PC-9 (cell line): ENCODE measurements around the gene SASH3.

Source experiments
- EZH2 ChIP-seq: fragments of 200-600 bp; sonication (generic); IDR thresholded peaks from 2 replicates; pipeline ENCODE4 v1.8.0; 2017; ENCODE audit warnings: antibody characterized with exemption, low read depth
- TF ChIP-seq, protein P1 (sequence below): fragments of 200-600 bp; sonication (generic); conservative IDR thresholded peaks from 2 replicates; pipeline ENCODE4 v1.6.1; 2017; ENCODE audit warnings: mixed run types, antibody characterized with exemption, mild to moderate bottlenecking, moderate library complexity

DNA sequence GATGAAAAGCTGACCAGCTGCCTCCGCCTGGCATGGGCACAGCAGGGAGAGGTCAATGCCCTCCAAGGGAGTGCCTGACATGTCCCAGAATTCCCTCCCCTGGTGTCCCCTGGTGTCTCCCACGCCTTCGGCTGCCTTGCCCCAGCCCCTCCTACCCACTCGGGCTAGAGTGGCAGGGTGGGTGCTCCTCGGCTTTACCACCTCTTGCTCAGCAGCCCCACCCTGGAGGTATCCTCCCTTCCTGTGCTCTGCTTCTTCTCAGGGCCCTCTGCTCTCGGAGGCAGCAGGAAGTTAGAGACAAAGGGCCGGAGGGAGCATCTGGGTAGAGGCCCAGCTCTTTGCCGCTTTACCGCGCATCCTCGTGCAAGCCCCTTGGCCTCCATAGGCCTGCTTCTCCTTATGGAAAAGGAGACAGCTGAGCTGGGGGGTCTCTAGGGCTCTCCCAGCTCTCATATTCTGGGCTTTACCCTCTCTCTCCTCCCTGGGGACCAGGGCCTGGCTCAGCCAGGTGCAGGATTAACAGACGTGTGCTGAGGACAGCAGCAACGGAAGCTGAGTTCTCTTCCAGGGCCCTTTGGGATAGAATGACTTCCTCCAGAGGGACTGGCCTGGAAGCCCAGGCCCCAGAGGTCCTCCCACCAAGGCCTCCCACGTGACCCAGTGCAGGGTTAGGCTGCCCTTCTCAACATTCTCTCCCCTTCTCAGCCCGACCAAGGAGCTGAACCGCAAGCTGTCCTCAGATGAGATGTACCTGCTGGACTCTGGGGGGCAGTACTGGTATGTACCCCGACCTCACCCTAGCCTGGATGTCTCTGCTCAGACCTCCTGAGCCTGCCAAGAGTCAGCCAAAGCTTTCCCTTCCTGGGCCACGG, 23.7 kb upstream of the SASH3 start:
- TF ChIP-seq, protein P1, sequence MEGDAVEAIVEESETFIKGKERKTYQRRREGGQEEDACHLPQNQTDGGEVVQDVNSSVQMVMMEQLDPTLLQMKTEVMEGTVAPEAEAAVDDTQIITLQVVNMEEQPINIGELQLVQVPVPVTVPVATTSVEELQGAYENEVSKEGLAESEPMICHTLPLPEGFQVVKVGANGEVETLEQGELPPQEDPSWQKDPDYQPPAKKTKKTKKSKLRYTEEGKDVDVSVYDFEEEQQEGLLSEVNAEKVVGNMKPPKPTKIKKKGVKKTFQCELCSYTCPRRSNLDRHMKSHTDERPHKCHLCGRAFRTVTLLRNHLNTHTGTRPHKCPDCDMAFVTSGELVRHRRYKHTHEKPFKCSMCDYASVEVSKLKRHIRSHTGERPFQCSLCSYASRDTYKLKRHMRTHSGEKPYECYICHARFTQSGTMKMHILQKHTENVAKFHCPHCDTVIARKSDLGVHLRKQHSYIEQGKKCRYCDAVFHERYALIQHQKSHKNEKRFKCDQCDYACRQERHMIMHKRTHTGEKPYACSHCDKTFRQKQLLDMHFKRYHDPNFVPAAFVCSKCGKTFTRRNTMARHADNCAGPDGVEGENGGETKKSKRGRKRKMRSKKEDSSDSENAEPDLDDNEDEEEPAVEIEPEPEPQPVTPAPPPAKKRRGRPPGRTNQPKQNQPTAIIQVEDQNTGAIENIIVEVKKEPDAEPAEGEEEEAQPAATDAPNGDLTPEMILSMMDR, result no peak
- TF ChIP-seq EZH2, result no peak
